H4 (cell line): ENCODE results near the gene DIP2C. TPM values are rescaled to one million over a fixed set of nuclear protein-coding genes. Genes with fewer than 3 reads are reported as not detected.

Experiments used
- DNase-seq: peaks from one replicate; pipeline ENCODE4 v3.0.0-alpha.2; 2015; ENCODE audit warnings: low spot score
- total RNA-seq: library from RNA; depleted of rRNA; stranded (reverse); fragments of >200 nt; shearing (Covaris generic); gene quantifications from 2 replicates; pipeline ENCODE4 v1.2.3, GENCODE V29; 2014

The DIP2C gene
- total RNA-seq, 1 experiment from 2014 or later: 2.3 TPM

- no peak for DNase-seq
Observed at GRCh38 chr10:677750-678661, 11.5 kb downstream of the DIP2C start.

GRCh38 chr10:677038-677437, 12.4 kb downstream of the DIP2C start:
- DNase-seq: no peak

GRCh38 chr10:676178-676577, 13.3 kb downstream of the DIP2C start:
- DNase-seq: no peak

GRCh38 chr10:675532-675931, 13.9 kb downstream of the DIP2C start:
- no peak for DNase-seq

- no peak for DNase-seq
Observed at GRCh38 chr10:673492-673891, 16.0 kb downstream of the DIP2C start.

GRCh38 chr10:672992-673391, 16.5 kb downstream of the DIP2C start:
- no peak for DNase-seq

GRCh38 chr10:672203-672602, 17.3 kb downstream of the DIP2C start:
- no peak for DNase-seq

GRCh38 chr10:670990-671389, 18.5 kb downstream of the DIP2C start:
- no peak for DNase-seq

- DNase-seq: no peak
Observed at GRCh38 chr10:670038-670437, 19.4 kb downstream of the DIP2C start.

- DNase-seq: no peak
Observed at GRCh38 chr10:668786-669485, 20.5 kb downstream of the DIP2C start.

GRCh38 chr10:667602-668143, 21.8 kb downstream of the DIP2C start:
- DNase-seq: no peak

- no peak for DNase-seq
Observed at GRCh38 chr10:667096-667495, 22.4 kb downstream of the DIP2C start.

GRCh38 chr10:666237-667012, 23.0 kb downstream of the DIP2C start:
- no peak for DNase-seq

- no peak for DNase-seq
Observed at GRCh38 chr10:665579-666091, 23.8 kb downstream of the DIP2C start.

- no peak for DNase-seq
Observed at GRCh38 chr10:664893-665292, 24.6 kb downstream of the DIP2C start.

GRCh38 chr10:664301-664700, 25.2 kb downstream of the DIP2C start:
- DNase-seq: no peak

GRCh38 chr10:663831-664251, 25.6 kb downstream of the DIP2C start:
- no peak for DNase-seq

- no peak for DNase-seq
Observed at GRCh38 chr10:663466-663751, 26.1 kb downstream of the DIP2C start.

GRCh38 chr10:662686-663465, 26.6 kb downstream of the DIP2C start:
- DNase-seq: no peak

GRCh38 chr10:662223-662605, 27.3 kb downstream of the DIP2C start:
- DNase-seq: no peak

GRCh38 chr10:661597-662222, 27.8 kb downstream of the DIP2C start:
- DNase-seq: no peak
